A549 (cell line): Measurements from ENCODE around the gene RANBP17.

Experiments
- CBX8 ChIP-seq: fragments of 200-600 bp; sonication (generic); IDR thresholded peaks from 2 replicates; pipeline ENCODE4 v1.6.1; 2016
- CEBPB ChIP-seq, 2 experiments: fragments of >200 bp in 1 of 2; sonication (Bioruptor Twin) in 1 of 2; formaldehyde crosslinking in 1 of 2; IDR thresholded peaks; 2 replicates each; pipeline ENCODE4 v1.6.1; 2012 to 2016
- CTCF ChIP-seq: fragments of >200 bp; sonication (Bioruptor Twin); formaldehyde crosslinking; IDR thresholded peaks from 3 replicates; pipeline ENCODE4 v1.5.1; 2016
- FOSL2 ChIP-seq, 2 experiments: fragments of 450-650 bp in 1 of 2; fragments of >200 bp in 1 of 2; sonication (Bioruptor Twin) in 1 of 2; formaldehyde crosslinking; IDR thresholded peaks; 2 replicates each; pipeline versions ENCODE4 v1.5.0 to v1.6.1; 2016 to 2020; ENCODE audit warnings: mild to moderate bottlenecking in 1 of 2, moderate library complexity in 1 of 2
- HDAC2 ChIP-seq: fragments of 200-600 bp; sonication (generic); IDR thresholded peaks from 2 replicates; pipeline ENCODE4 v1.6.1; 2016
- KDM1A ChIP-seq: fragments of 200-600 bp; sonication (generic); IDR thresholded peaks from 2 replicates; pipeline ENCODE4 v1.6.1; 2016; ENCODE audit warnings: low read depth, mild to moderate bottlenecking
- MAZ ChIP-seq: fragments of 150-350 bp; IDR thresholded peaks from 2 replicates; pipeline ENCODE4 v1.6.1; 2014; ENCODE audit warnings: antibody characterized with exemption, low read depth, low read length, borderline replicate concordance
- POLR2A ChIP-seq: IDR thresholded peaks from 2 replicates; pipeline ENCODE4 v1.6.1; 2012; ENCODE audit warnings: mild to moderate bottlenecking, low read length
- SREBF2 ChIP-seq: fragments of 450-650 bp; IDR thresholded peaks from 2 replicates; pipeline ENCODE4 v1.6.1; 2014; ENCODE audit warnings: mild to moderate bottlenecking, moderate library complexity

- TF ChIP-seq POLR2A (no peak), SREBF2 (no peak), HDAC2 (no peak), MAZ (no peak), KDM1A (no peak), CTCF (no peak), CBX8 (no peak), CEBPB (IDR thresholded peaks at IDR 0.05) (no peak), FOSL2 (IDR thresholded peaks at IDR 0.05) (no peak), FOSL2 (CRISPR knock-in tag; IDR thresholded peaks at IDR 0.05) (no peak)
Observed at GRCh38 chr5:171261904-171262303, 400.1 kb downstream of the RANBP17 start.
